ENCODE data around the gene CAPN13.

CAPN13 gene

GRCh38 chr2:30733876-30734520 is 73.2 kb downstream of the CAPN13 start:
- H3K4me3 ChIP-seq (ENCODE audit: low read depth, low read length) = no peak overlapping the region
- TF ChIP-seq POLR2A (IDR thresholded peaks at IDR 0.05; ENCODE audit: extremely low read depth, insufficient read length) (no peak), MAX (IDR thresholded peaks at IDR 0.05; ENCODE audit: low read depth, low read length) (no peak), MYC (IDR thresholded peaks at IDR 0.05; ENCODE audit: low read depth, low read length) (no peak), CTCF (IDR thresholded peaks at IDR 0.05; ENCODE audit: low read depth, low read length) (no peak)
- DNase-seq (ENCODE audit: low read depth) = no peak

- no peak overlapping the region for H3K4me3 ChIP-seq (ENCODE audit: low read depth, low read length)
- TF ChIP-seq MAX (IDR thresholded peaks at IDR 0.05; ENCODE audit: low read depth, low read length) (no peak), MYC (IDR thresholded peaks at IDR 0.05; ENCODE audit: low read depth, low read length) (no peak)
- DNase-seq (ENCODE audit: low read depth) = no peak
Observed at GRCh38 chr2:30732876-30733275, 74.4 kb downstream of the CAPN13 start.

GRCh38 chr2:30732376-30732775 is 74.9 kb downstream of the CAPN13 start:
- no peak overlapping the region for H3K4me3 ChIP-seq (ENCODE audit: low read depth, low read length)
- TF ChIP-seq MAX (IDR thresholded peaks at IDR 0.05; ENCODE audit: low read depth, low read length) = no peak
- no peak for TF ChIP-seq CTCF (IDR thresholded peaks at IDR 0.05; ENCODE audit: low read depth, low read length)
- TF ChIP-seq MYC (IDR thresholded peaks at IDR 0.05; ENCODE audit: low read depth, low read length) = no peak
- TF ChIP-seq POLR2A (IDR thresholded peaks at IDR 0.05; ENCODE audit: extremely low read depth, insufficient read length) = no peak
- no peak for DNase-seq (ENCODE audit: low read depth)

- H3K4me3 ChIP-seq (ENCODE audit: low read depth, low read length) = no peak overlapping the region
- TF ChIP-seq CTCF (IDR thresholded peaks at IDR 0.05; ENCODE audit: low read depth, low read length) (no peak), POLR2A (IDR thresholded peaks at IDR 0.05; ENCODE audit: extremely low read depth, insufficient read length) (no peak), MAX (IDR thresholded peaks at IDR 0.05; ENCODE audit: low read depth, low read length) (no peak), MYC (IDR thresholded peaks at IDR 0.05; ENCODE audit: low read depth, low read length) (no peak)
- no peak for DNase-seq (ENCODE audit: low read depth)
Observed at GRCh38 chr2:30731706-30732105, 75.5 kb downstream of the CAPN13 start.

- no peak overlapping the region for H3K4me3 ChIP-seq (ENCODE audit: low read depth, low read length)
- TF ChIP-seq MAX (IDR thresholded peaks at IDR 0.05; ENCODE audit: low read depth, low read length) (no peak), MYC (IDR thresholded peaks at IDR 0.05; ENCODE audit: low read depth, low read length) (no peak), POLR2A (IDR thresholded peaks at IDR 0.05; ENCODE audit: extremely low read depth, insufficient read length) (no peak), CTCF (IDR thresholded peaks at IDR 0.05; ENCODE audit: low read depth, low read length) (no peak)
- DNase-seq (ENCODE audit: low read depth) = no peak
Observed at GRCh38 chr2:30730736-30731647, 76.3 kb downstream of the CAPN13 start.

- no peak for TF ChIP-seq POLR2A (IDR thresholded peaks at IDR 0.05; ENCODE audit: extremely low read depth, insufficient read length)
- TF ChIP-seq MAX (IDR thresholded peaks at IDR 0.05; ENCODE audit: low read depth, low read length) = no peak
- TF ChIP-seq MYC (IDR thresholded peaks at IDR 0.05; ENCODE audit: low read depth, low read length) = no peak
- no peak for TF ChIP-seq CTCF (IDR thresholded peaks at IDR 0.05; ENCODE audit: low read depth, low read length)
- DNase-seq (ENCODE audit: low read depth) = no peak
- no peak overlapping the region for H3K4me3 ChIP-seq (ENCODE audit: low read depth, low read length)
Observed at GRCh38 chr2:30729031-30729430, 78.2 kb downstream of the CAPN13 start.
